IMR-90 (cell line): ENCODE results near the gene ROBO4. TPM values are rescaled to one million over a fixed set of nuclear protein-coding genes. Genes with fewer than 3 reads are reported as not detected.

Source experiments
- ATAC-seq: fragments of 200-7000 bp; cut with Tn5 transposase; 2 replicates; pipeline ENCODE4 v1.9.1; 2020; ENCODE audit warnings: low read depth, mild to moderate bottlenecking, moderate library complexity
- BruUV-seq: library from RNA; stranded (reverse); fragments of 400-500 nt; replicated peaks from 2 replicates; lab custom pipeline; 2021; lab: Mats Ljungman, UMichigan
- CTCF ChIA-PET: fragments of 300-600 bp; formaldehyde crosslinking; extraction: SDS; loops from one replicate; lab custom pipeline; 2021; ENCODE audit warnings: antibody characterized with exemption; lab: Yijun Ruan, JAX
- POLR2A ChIA-PET: fragments of 300-600 bp; sonication (Branson Sonifier 250); formaldehyde crosslinking; loops from one replicate; lab custom pipeline; 2022; ENCODE audit warnings: antibody characterized with exemption; ENCODE audit not compliant: unreplicated experiment; lab: Charles Lee
- DNase-seq: peaks from one replicate; pipeline ENCODE4 v3.0.0; 2013
- H2AFZ ChIP-seq: replicated peaks from 2 replicates; pipeline ENCODE3; 2013; ENCODE audit warnings: low read length, mild to moderate bottlenecking; ENCODE audit not compliant: poor library complexity
- H2AK5ac ChIP-seq: 2 replicates; pipeline ENCODE4 v1.6.1; 2013; ENCODE audit warnings: low read depth, low read length, inconsistent platforms
- H2AK9ac ChIP-seq: replicated peaks from 2 replicates; pipeline ENCODE3; 2013; ENCODE audit warnings: mild to moderate bottlenecking, low read depth, low read length, moderate library complexity; ENCODE audit not compliant: poor library complexity
- H2BK120ac ChIP-seq: 2 replicates; pipeline ENCODE4 v1.6.1; 2013; ENCODE audit warnings: low read depth, low read length, inconsistent platforms
- H2BK15ac ChIP-seq: 3 replicates; pipeline ENCODE4 v1.6.1; 2013; ENCODE audit warnings: low read depth, low read length, inconsistent platforms
- H2BK20ac ChIP-seq: 2 replicates; pipeline ENCODE4 v1.6.1; 2013; ENCODE audit warnings: low read depth, mild to moderate bottlenecking, inconsistent platforms, low read length, moderate library complexity
- H2BK5ac ChIP-seq: 2 replicates; pipeline ENCODE4 v1.6.1; 2013; ENCODE audit warnings: mild to moderate bottlenecking, low read depth, low read length, inconsistent platforms; ENCODE audit not compliant: poor library complexity, severe bottlenecking
- H3K14ac ChIP-seq: replicated peaks from 2 replicates; pipeline ENCODE4 v1.6.1; 2013; ENCODE audit warnings: low read depth, low read length, inconsistent platforms
- H3K18ac ChIP-seq: 2 replicates; pipeline ENCODE4 v1.6.1; 2013; ENCODE audit warnings: low read depth, low read length, control low read depth
- H3K23ac ChIP-seq: 2 replicates; pipeline ENCODE4 v1.6.1; 2013; ENCODE audit warnings: low read depth, low read length, inconsistent platforms
- H3K27ac ChIP-seq: 2 replicates; pipeline ENCODE4 v1.5.1; 2013; ENCODE audit warnings: mild to moderate bottlenecking, control low read depth, low read length; ENCODE audit not compliant: insufficient read depth
- H3K27me3 ChIP-seq: 2 replicates; pipeline ENCODE4 v1.6.1; 2013; ENCODE audit warnings: low read length; ENCODE audit not compliant: control insufficient read depth, insufficient read depth
- H3K36me3 ChIP-seq: 2 replicates; pipeline ENCODE4 v1.6.1; 2013; ENCODE audit warnings: low read length, mixed read lengths; ENCODE audit not compliant: control insufficient read depth, insufficient read depth
- H3K4ac ChIP-seq: 2 replicates; pipeline ENCODE4 v1.6.1; 2013; ENCODE audit warnings: low read depth, low read length, inconsistent platforms
- H3K4me1 ChIP-seq: 2 replicates; pipeline ENCODE4 v1.6.1; 2013; ENCODE audit warnings: low read length, mixed read lengths; ENCODE audit not compliant: control insufficient read depth, insufficient read depth
- H3K4me2 ChIP-seq: 2 replicates; pipeline ENCODE4 v1.6.1; 2013; ENCODE audit warnings: low read depth, mild to moderate bottlenecking, control low read depth, low read length, moderate library complexity
- H3K4me3 ChIP-seq: 2 replicates; pipeline ENCODE4 v1.5.1; 2013; ENCODE audit warnings: low read depth, mild to moderate bottlenecking, control low read depth, low read length, moderate library complexity; ENCODE audit not compliant: insufficient read depth
- H3K56ac ChIP-seq: 2 replicates; pipeline ENCODE4 v1.6.1; 2013; ENCODE audit warnings: low read length, inconsistent platforms; ENCODE audit not compliant: insufficient read depth; ENCODE audit errors: extremely low read depth
- H3K79me1 ChIP-seq, 2 experiments: 2 replicates each; pipeline ENCODE4 v1.6.1; 2013; ENCODE audit warnings: low read length in 2 of 2, inconsistent platforms in 1 of 2, low read depth in 1 of 2
- H3K9ac ChIP-seq: 2 replicates; pipeline ENCODE4 v1.6.1; 2013; ENCODE audit warnings: low read depth, low read length, control low read depth
- H3K9me1 ChIP-seq: 2 replicates; pipeline ENCODE4 v1.6.1; 2013; ENCODE audit warnings: low read length, inconsistent platforms; ENCODE audit not compliant: insufficient read depth
- H3K9me3 ChIP-seq: 2 replicates; pipeline ENCODE4 v1.6.1; 2013; ENCODE audit warnings: low read length; ENCODE audit not compliant: control insufficient read depth, insufficient read depth
- H4K20me1 ChIP-seq: 2 replicates; pipeline ENCODE4 v1.6.1; 2013; ENCODE audit warnings: low read length, inconsistent platforms; ENCODE audit not compliant: insufficient read depth
- H4K5ac ChIP-seq: 2 replicates; pipeline ENCODE4 v1.6.1; 2013; ENCODE audit warnings: mild to moderate bottlenecking, low read depth, low read length, control low read depth
- H4K8ac ChIP-seq, 2 experiments: 2 replicates each; pipeline ENCODE4 v1.6.1; 2013; ENCODE audit warnings: low read depth in 2 of 2, low read length in 2 of 2, control low read depth in 1 of 2, inconsistent platforms in 1 of 2
- H4K91ac ChIP-seq: 2 replicates; pipeline ENCODE4 v1.6.1; 2013; ENCODE audit warnings: low read depth, low read length, inconsistent platforms; ENCODE audit not compliant: insufficient read depth
- CHD1 ChIP-seq: IDR thresholded peaks from 2 replicates; pipeline ENCODE4 v1.6.1; 2012; ENCODE audit warnings: low read depth, low read length, improper control_type of control experiment
- FOS ChIP-seq: fragments of 150-350 bp; IDR thresholded peaks from 2 replicates; pipeline ENCODE4 v1.6.1; 2016; ENCODE audit warnings: low read depth, low read length
- WGBS, 2 experiments: methylation state at CpG; one replicate each; pipeline versions ENCODE4 v1.1.5 to v1.1.7; 2013; ENCODE audit warnings: missing lambda C conversion rate in 2 of 2; ENCODE audit not compliant: insufficient read length in 1 of 2; ENCODE audit errors: extremely low coverage in 2 of 2; 5-methylcytosine and 5-hydroxymethylcytosine counted together
- dilution Hi-C: fragments of 300-500 bp; cut with HindIII; formaldehyde crosslinking; loops from one replicate; pipeline ENCODE4 v1.14.3; 2018; ENCODE audit warnings: low sequenced_read_pairs; ENCODE audit not compliant: unreplicated experiment
- in situ Hi-C: fragments of 300-500 bp; cut with MboI; formaldehyde crosslinking; loops from 3 replicates; pipeline ENCODE4 v1.14.3; 2019; ENCODE audit warnings: low sequenced_read_pairs, inconsistent platforms, mixed read lengths
- intact Hi-C: fragments of 100-400 bp; cut with micrococcal nuclease; formaldehyde crosslinking; loops from 2 replicates; pipeline ENCODE4 v1.10.0; 2022
- polyA plus RNA-seq, 3 experiments: library from polyadenylated mRNA; depleted of rRNA; stranded (reverse); fragments of >200 nt; gene quantifications; 2 replicates each; pipeline ENCODE4 v1.2.3, GENCODE V29; 2012; ENCODE audit warnings: low replicate concordance in 1 of 3
- total RNA-seq: library from RNA; depleted of rRNA; stranded (reverse); fragments of >200 nt; gene quantifications from 2 replicates; pipeline ENCODE4 v1.2.3, GENCODE V29; 2012

ROBO4 gene
- total and polyA plus RNA-seq, 2 of the 4 experiments (the other 2 are of a cell fraction): 0.72 to 0.82 TPM

GRCh38 chr11:124864892-124865180, 32.8 kb downstream of the ROBO4 start:
- no peak overlapping the region for H2BK120ac ChIP-seq
- dilution Hi-C loops (no loop called here), intact Hi-C loops (loop anchor here (10.0 kb wide), 2 partner anchors 460 to 790 kb away; no protein-coding TSS in a partner anchor), in situ Hi-C loops (no loop called here)
- no peak overlapping the region for H3K9ac ChIP-seq
- no peak overlapping the region for H2AFZ ChIP-seq
- H3K23ac ChIP-seq: no peak overlapping the region
- BruUV-seq: no TSS peak
- no peaks in the 10 kb centered on the region for H3K79me1 ChIP-seq
- H3K27me3 ChIP-seq: peaks cover 92% of the 10 kb centered on the region
- no peak overlapping the region for H2AK9ac ChIP-seq
- H3K9me1 ChIP-seq: no peaks in the 10 kb centered on the region; the same call in 1 of the 2 replicates
- TF ChIP-seq FOS (no peak), CHD1 (no peak)
- no peak for DNase-seq
- no peak overlapping the region for H3K56ac ChIP-seq
- H3K27ac ChIP-seq: no peak overlapping the region
- H3K36me3 ChIP-seq: no peaks in the 10 kb centered on the region
- no peak overlapping the region for H2AK5ac ChIP-seq
- H4K20me1 ChIP-seq: 0 out of 2 replicates have a peak, but pooled peaks cover 4% of the 10 kb centered on the region
- H3K4me2 ChIP-seq: no peak overlapping the region; the same call in 1 of the 2 replicates
- 3% methylated on average over 6 of the region's 9 CpGs; no CpG with 5 or more reads in 1 of the 2 experiments for WGBS, 2 experiments
- H4K8ac ChIP-seq: no peak overlapping the region
- no peak overlapping the region for H2BK5ac ChIP-seq
- no peak overlapping the region for H3K14ac ChIP-seq
- H2BK15ac ChIP-seq: no peak overlapping the region
- H4K5ac ChIP-seq: no peak overlapping the region
- no peak overlapping the region for H3K4me3 ChIP-seq
- no peak overlapping the region for H3K4ac ChIP-seq
- H3K9me3 ChIP-seq: no peaks in the 10 kb centered on the region; the same call in 1 of the 2 replicates
- CTCF ChIA-PET: no interaction called here
- no peak overlapping the region for H2BK20ac ChIP-seq
- H4K91ac ChIP-seq: no peak overlapping the region
- H3K4me1 ChIP-seq: peaks cover 2% of the 10 kb centered on the region
- POLR2A ChIA-PET: no interaction called here
- no peak overlapping the region for H3K18ac ChIP-seq
- no peak for ATAC-seq
